Kidney epithelial cell (primary cell): ENCODE data around the gene PAXX. TPM values are rescaled to one million over a fixed set of nuclear protein-coding genes. Genes with fewer than 3 reads are reported as not detected.

Experiments
- DNase-seq: peaks from one replicate; pipeline ENCODE4 v3.0.0-alpha.2; 2010; ENCODE audit warnings: low read depth
- H3K27me3 ChIP-seq: 2 replicates; pipeline ENCODE4 v1.6.0; 2011; ENCODE audit warnings: low read length; ENCODE audit not compliant: control insufficient read depth, insufficient read depth
- H3K36me3 ChIP-seq: 2 replicates; pipeline ENCODE4 v1.5.1; 2011; ENCODE audit warnings: low read length; ENCODE audit not compliant: control insufficient read depth, insufficient read depth
- H3K4me3 ChIP-seq: 2 replicates; pipeline ENCODE4 v1.5.1; 2011; ENCODE audit warnings: low read depth, mild to moderate bottlenecking, control low read depth, low read length
- CTCF ChIP-seq: IDR thresholded peaks from 2 replicates; pipeline ENCODE4 v1.5.1; 2011; ENCODE audit warnings: mild to moderate bottlenecking, moderate library complexity, low read length, control low read depth, inconsistent platforms; ENCODE audit not compliant: insufficient read depth, poor library complexity, severe bottlenecking
- total RNA-seq: library from RNA; depleted of rRNA; stranded (reverse); fragments of >200 nt; gene quantifications from 2 replicates; pipeline ENCODE4 v1.2.3, GENCODE V29; 2015

Gene PAXX
- total RNA-seq, 1 donor from 2014 or later: 46.8 TPM

- H3K36me3 ChIP-seq: no peaks in the 10 kb centered on the region
- DNase-seq: no peak
- H3K4me3 ChIP-seq: no peak overlapping the region
- TF ChIP-seq CTCF: no peak
- no peaks in the 10 kb centered on the region for H3K27me3 ChIP-seq
These were observed 3.1 kb downstream of the PAXX start for GRCh38 chr9:136995362-136995761.

GRCh38 chr9:136995772-136996311 is 3.6 kb downstream of the PAXX start:
- Histone ChIP-seq H3K36me3 (no peaks in the 10 kb centered on the region), H3K4me3 (no peak overlapping the region), H3K27me3 (no peaks in the 10 kb centered on the region)
- no peak for DNase-seq
- no peak for TF ChIP-seq CTCF

- Histone ChIP-seq H3K27me3 (no peaks in the 10 kb centered on the region), H3K4me3 (no peak within 1 kb of the TSS), H3K36me3 (no peaks in the 10 kb centered on the region)
- DNase-seq: no peak
- TF ChIP-seq CTCF: no peak
These were observed 4.4 kb downstream of the PAXX start, which contains the start of gene CLIC3 for GRCh38 chr9:136996361-136997292. CLIC3 (minus strand) TSS chr9:136996568; CDS start chr9:136996543, 25 bp downstream.

GRCh38 chr9:136997371-136997770 is 5.1 kb downstream of the PAXX start:
- no peak overlapping the region for H3K4me3 ChIP-seq

GRCh38 chr9:136997830-136998234 is 5.6 kb downstream of the PAXX start:
- Histone ChIP-seq H3K36me3 (no peaks in the 10 kb centered on the region), H3K4me3 (no peak overlapping the region), H3K27me3 (no peaks in the 10 kb centered on the region)
- no peak for DNase-seq
- TF ChIP-seq CTCF: peak; percentile 17

More at GRCh38 chr9:136997371-136997770, 5.1 kb downstream of the PAXX start:
- Histone ChIP-seq H3K36me3 (no peaks in the 10 kb centered on the region), H3K27me3 (no peaks in the 10 kb centered on the region)
- no peak for DNase-seq
- no peak for TF ChIP-seq CTCF
